ENCODE measurements around the gene LSM12.

- no peak for TF ChIP-seq CTCF (IDR thresholded peaks at IDR 0.05)
- no peak for TF ChIP-seq POLR2A (IDR thresholded peaks at IDR 0.05)
- TF ChIP-seq EP300 (IDR thresholded peaks at IDR 0.05): no peak
- no peak for TF ChIP-seq POLR2AphosphoS5 (IDR thresholded peaks at IDR 0.05)
These were observed 5.3 kb upstream of the LSM12 start for GRCh38 chr17:44071772-44072171.

Data from suprapubic skin (tissue), 4 donors.